IMR-90 (cell line): ENCODE results near the gene SLC26A1. TPM values are rescaled to one million over a fixed set of nuclear protein-coding genes. Genes with fewer than 3 reads are reported as not detected.

Experiments
- ATAC-seq: fragments of 200-7000 bp; cut with Tn5 transposase; 2 replicates; pipeline ENCODE4 v1.9.1; 2020; ENCODE audit warnings: low read depth, mild to moderate bottlenecking, moderate library complexity
- BruUV-seq: library from RNA; stranded (reverse); fragments of 400-500 nt; replicated peaks from 2 replicates; lab custom pipeline; 2021; lab: Mats Ljungman, UMichigan
- CTCF ChIA-PET: fragments of 300-600 bp; formaldehyde crosslinking; extraction: SDS; loops from one replicate; lab custom pipeline; 2021; ENCODE audit warnings: antibody characterized with exemption; lab: Yijun Ruan, JAX
- POLR2A ChIA-PET: fragments of 300-600 bp; sonication (Branson Sonifier 250); formaldehyde crosslinking; loops from one replicate; lab custom pipeline; 2022; ENCODE audit warnings: antibody characterized with exemption; ENCODE audit not compliant: unreplicated experiment; lab: Charles Lee
- DNase-seq: peaks from one replicate; pipeline ENCODE4 v3.0.0; 2013
- H2AFZ ChIP-seq: replicated peaks from 2 replicates; pipeline ENCODE3; 2013; ENCODE audit warnings: low read length, mild to moderate bottlenecking; ENCODE audit not compliant: poor library complexity
- H2AK5ac ChIP-seq: 2 replicates; pipeline ENCODE4 v1.6.1; 2013; ENCODE audit warnings: low read depth, low read length, inconsistent platforms
- H2AK9ac ChIP-seq: replicated peaks from 2 replicates; pipeline ENCODE3; 2013; ENCODE audit warnings: mild to moderate bottlenecking, low read depth, low read length, moderate library complexity; ENCODE audit not compliant: poor library complexity
- H2BK120ac ChIP-seq: 2 replicates; pipeline ENCODE4 v1.6.1; 2013; ENCODE audit warnings: low read depth, low read length, inconsistent platforms
- H2BK15ac ChIP-seq: 3 replicates; pipeline ENCODE4 v1.6.1; 2013; ENCODE audit warnings: low read depth, low read length, inconsistent platforms
- H2BK20ac ChIP-seq: 2 replicates; pipeline ENCODE4 v1.6.1; 2013; ENCODE audit warnings: low read depth, mild to moderate bottlenecking, inconsistent platforms, low read length, moderate library complexity
- H2BK5ac ChIP-seq: 2 replicates; pipeline ENCODE4 v1.6.1; 2013; ENCODE audit warnings: mild to moderate bottlenecking, low read depth, low read length, inconsistent platforms; ENCODE audit not compliant: poor library complexity, severe bottlenecking
- H3K14ac ChIP-seq: replicated peaks from 2 replicates; pipeline ENCODE4 v1.6.1; 2013; ENCODE audit warnings: low read depth, low read length, inconsistent platforms
- H3K18ac ChIP-seq: 2 replicates; pipeline ENCODE4 v1.6.1; 2013; ENCODE audit warnings: low read depth, low read length, control low read depth
- H3K23ac ChIP-seq: 2 replicates; pipeline ENCODE4 v1.6.1; 2013; ENCODE audit warnings: low read depth, low read length, inconsistent platforms
- H3K27ac ChIP-seq: 2 replicates; pipeline ENCODE4 v1.5.1; 2013; ENCODE audit warnings: mild to moderate bottlenecking, control low read depth, low read length; ENCODE audit not compliant: insufficient read depth
- H3K27me3 ChIP-seq: 2 replicates; pipeline ENCODE4 v1.6.1; 2013; ENCODE audit warnings: low read length; ENCODE audit not compliant: control insufficient read depth, insufficient read depth
- H3K36me3 ChIP-seq: 2 replicates; pipeline ENCODE4 v1.6.1; 2013; ENCODE audit warnings: low read length, mixed read lengths; ENCODE audit not compliant: control insufficient read depth, insufficient read depth
- H3K4ac ChIP-seq: 2 replicates; pipeline ENCODE4 v1.6.1; 2013; ENCODE audit warnings: low read depth, low read length, inconsistent platforms
- H3K4me1 ChIP-seq: 2 replicates; pipeline ENCODE4 v1.6.1; 2013; ENCODE audit warnings: low read length, mixed read lengths; ENCODE audit not compliant: control insufficient read depth, insufficient read depth
- H3K4me2 ChIP-seq: 2 replicates; pipeline ENCODE4 v1.6.1; 2013; ENCODE audit warnings: low read depth, mild to moderate bottlenecking, control low read depth, low read length, moderate library complexity
- H3K4me3 ChIP-seq: 2 replicates; pipeline ENCODE4 v1.5.1; 2013; ENCODE audit warnings: low read depth, mild to moderate bottlenecking, control low read depth, low read length, moderate library complexity; ENCODE audit not compliant: insufficient read depth
- H3K56ac ChIP-seq: 2 replicates; pipeline ENCODE4 v1.6.1; 2013; ENCODE audit warnings: low read length, inconsistent platforms; ENCODE audit not compliant: insufficient read depth; ENCODE audit errors: extremely low read depth
- H3K79me1 ChIP-seq, 2 experiments: 2 replicates each; pipeline ENCODE4 v1.6.1; 2013; ENCODE audit warnings: low read length in 2 of 2, inconsistent platforms in 1 of 2, low read depth in 1 of 2
- H3K9ac ChIP-seq: 2 replicates; pipeline ENCODE4 v1.6.1; 2013; ENCODE audit warnings: low read depth, low read length, control low read depth
- H3K9me1 ChIP-seq: 2 replicates; pipeline ENCODE4 v1.6.1; 2013; ENCODE audit warnings: low read length, inconsistent platforms; ENCODE audit not compliant: insufficient read depth
- H3K9me3 ChIP-seq: 2 replicates; pipeline ENCODE4 v1.6.1; 2013; ENCODE audit warnings: low read length; ENCODE audit not compliant: control insufficient read depth, insufficient read depth
- H4K20me1 ChIP-seq: 2 replicates; pipeline ENCODE4 v1.6.1; 2013; ENCODE audit warnings: low read length, inconsistent platforms; ENCODE audit not compliant: insufficient read depth
- H4K5ac ChIP-seq: 2 replicates; pipeline ENCODE4 v1.6.1; 2013; ENCODE audit warnings: mild to moderate bottlenecking, low read depth, low read length, control low read depth
- H4K8ac ChIP-seq, 2 experiments: 2 replicates each; pipeline ENCODE4 v1.6.1; 2013; ENCODE audit warnings: low read depth in 2 of 2, low read length in 2 of 2, control low read depth in 1 of 2, inconsistent platforms in 1 of 2
- H4K91ac ChIP-seq: 2 replicates; pipeline ENCODE4 v1.6.1; 2013; ENCODE audit warnings: low read depth, low read length, inconsistent platforms; ENCODE audit not compliant: insufficient read depth
- BHLHE40 ChIP-seq: fragments of 150-350 bp; IDR thresholded peaks from 2 replicates; pipeline ENCODE4 v1.6.1; 2016; ENCODE audit warnings: mild to moderate bottlenecking, low read depth, low read length
- CEBPB ChIP-seq: IDR thresholded peaks from 2 replicates; pipeline ENCODE4 v1.6.1; 2012; ENCODE audit warnings: low read depth, low read length, improper control_type of control experiment
- CHD1 ChIP-seq: IDR thresholded peaks from 2 replicates; pipeline ENCODE4 v1.6.1; 2012; ENCODE audit warnings: low read depth, low read length, improper control_type of control experiment
- FOS ChIP-seq: fragments of 150-350 bp; IDR thresholded peaks from 2 replicates; pipeline ENCODE4 v1.6.1; 2016; ENCODE audit warnings: low read depth, low read length
- MAFK ChIP-seq: IDR thresholded peaks from 2 replicates; pipeline ENCODE4 v1.6.1; 2012; ENCODE audit warnings: low read depth, low read length, improper control_type of control experiment
- MAZ ChIP-seq: IDR thresholded peaks from 2 replicates; pipeline ENCODE4 v1.6.1; 2012; ENCODE audit warnings: low read depth, mild to moderate bottlenecking, low read length, improper control_type of control experiment, moderate library complexity, borderline replicate concordance
- MXI1 ChIP-seq: IDR thresholded peaks from 2 replicates; pipeline ENCODE4 v1.6.1; 2012; ENCODE audit warnings: low read depth, mild to moderate bottlenecking, low read length, moderate library complexity, borderline replicate concordance
- NFE2L2 ChIP-seq: fragments of 150-350 bp; IDR thresholded peaks from 2 replicates; pipeline ENCODE4 v1.6.1; 2016; ENCODE audit warnings: low read depth, mild to moderate bottlenecking, low read length
- POLR2A ChIP-seq: IDR thresholded peaks from 2 replicates; pipeline ENCODE4 v1.6.1; 2012; ENCODE audit warnings: mild to moderate bottlenecking, low read depth, low read length
- RAD21 ChIP-seq: IDR thresholded peaks from 2 replicates; pipeline ENCODE4 v1.6.1; 2012; ENCODE audit warnings: low read length, improper control_type of control experiment
- RCOR1 ChIP-seq: IDR thresholded peaks from 2 replicates; pipeline ENCODE4 v1.6.1; 2012; ENCODE audit warnings: mild to moderate bottlenecking, low read length, improper control_type of control experiment; ENCODE audit not compliant: insufficient replicate concordance
- RFX5 ChIP-seq: IDR thresholded peaks from 2 replicates; pipeline ENCODE4 v1.8.0; 2012; ENCODE audit warnings: low read depth, mild to moderate bottlenecking, low read length, moderate library complexity
- SMC3 ChIP-seq: fragments of 150-350 bp; IDR thresholded peaks from 2 replicates; pipeline ENCODE4 v1.6.1; 2016; ENCODE audit warnings: low read depth, mild to moderate bottlenecking, antibody characterized with exemption, low read length, moderate library complexity
- WGBS, 2 experiments: methylation state at CpG; one replicate each; pipeline versions ENCODE4 v1.1.5 to v1.1.7; 2013; ENCODE audit warnings: missing lambda C conversion rate in 2 of 2; ENCODE audit not compliant: insufficient read length in 1 of 2; ENCODE audit errors: extremely low coverage in 2 of 2; 5-methylcytosine and 5-hydroxymethylcytosine counted together
- dilution Hi-C: fragments of 300-500 bp; cut with HindIII; formaldehyde crosslinking; loops from one replicate; pipeline ENCODE4 v1.14.3; 2018; ENCODE audit warnings: low sequenced_read_pairs; ENCODE audit not compliant: unreplicated experiment
- in situ Hi-C: fragments of 300-500 bp; cut with MboI; formaldehyde crosslinking; loops from 3 replicates; pipeline ENCODE4 v1.14.3; 2019; ENCODE audit warnings: low sequenced_read_pairs, inconsistent platforms, mixed read lengths
- intact Hi-C: fragments of 100-400 bp; cut with micrococcal nuclease; formaldehyde crosslinking; loops from 2 replicates; pipeline ENCODE4 v1.10.0; 2022
- polyA plus RNA-seq, 3 experiments: library from polyadenylated mRNA; depleted of rRNA; stranded (reverse); fragments of >200 nt; gene quantifications; 2 replicates each; pipeline ENCODE4 v1.2.3, GENCODE V29; 2012; ENCODE audit warnings: low replicate concordance in 1 of 3
- total RNA-seq: library from RNA; depleted of rRNA; stranded (reverse); fragments of >200 nt; gene quantifications from 2 replicates; pipeline ENCODE4 v1.2.3, GENCODE V29; 2012
- TF ChIP-seq, protein P1 (sequence below): conservative IDR thresholded peaks from 2 replicates; pipeline ENCODE4 v1.5.1; 2012; ENCODE audit warnings: mild to moderate bottlenecking, low read depth, low read length, improper control_type of control experiment
- TF ChIP-seq, protein P2 (sequence below): fragments of 150-350 bp; IDR thresholded peaks from 2 replicates; pipeline ENCODE4 v1.6.1; 2016; ENCODE audit warnings: low read depth, mild to moderate bottlenecking, low read length, moderate library complexity, borderline replicate concordance
- TF ChIP-seq, protein P3 (sequence below): fragments of 150-350 bp; IDR thresholded peaks from 2 replicates; pipeline ENCODE4 v1.6.1; 2017; ENCODE audit warnings: mild to moderate bottlenecking, antibody characterized with exemption, low read length, low read depth

Gene SLC26A1
- total and polyA plus RNA-seq, 2 of the 4 experiments (the other 2 are of a cell fraction): 0.09 TPM; not detected in 1

DNA sequence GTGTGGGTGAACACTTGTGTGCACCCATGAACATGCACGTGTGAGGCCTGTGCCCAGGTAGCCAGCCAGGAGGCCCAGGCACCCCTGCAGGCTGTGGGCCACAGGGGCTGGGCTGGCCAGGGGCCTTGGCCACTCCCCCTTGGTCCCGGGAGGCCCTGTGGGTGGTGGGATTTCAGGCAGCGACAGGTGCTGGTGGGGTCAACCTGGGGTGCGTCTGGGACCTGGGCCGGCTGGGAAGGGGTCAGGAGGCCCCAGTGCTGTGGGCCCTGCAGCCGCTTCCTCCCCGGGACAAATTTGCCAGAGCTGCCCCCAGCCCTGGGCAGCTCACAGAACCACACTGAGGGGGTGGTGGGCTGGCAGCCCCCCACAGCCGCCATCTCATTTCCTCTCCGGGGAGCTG lies 26.1 kb upstream of the SLC26A1 start:
- Histone ChIP-seq H3K14ac (no peak overlapping the region), H3K36me3 (peaks cover 7% of the 10 kb centered on the region; the same call in 1 of the 2 replicates), H4K8ac (no peak overlapping the region), H3K23ac (no peak overlapping the region), H2BK15ac (no peak overlapping the region), H3K79me1 (peaks cover 0 to 4% of the 10 kb centered on the region in 2 experiments; a peak in 1 of 4 replicates), H2BK5ac (no peak overlapping the region), H3K56ac (no peak overlapping the region), H4K20me1 (peaks cover 20% of the 10 kb centered on the region), H2AFZ (no peak overlapping the region), H3K9ac (no peak overlapping the region), H4K5ac (no peak overlapping the region), H4K91ac (no peak overlapping the region), H2BK20ac (no peak overlapping the region), H3K9me1 (no peaks in the 10 kb centered on the region), H3K4me3 (no peak overlapping the region), H2AK9ac (no peak overlapping the region), H2BK120ac (no peak overlapping the region), H3K4me1 (no peaks in the 10 kb centered on the region; the same call in 1 of the 2 replicates), H3K18ac (no peak overlapping the region), H3K27me3 (no peaks in the 10 kb centered on the region), H3K4ac (no peak overlapping the region), H3K9me3 (no peaks in the 10 kb centered on the region), H3K4me2 (no peak overlapping the region), H3K27ac (no peak overlapping the region), H2AK5ac (no peak overlapping the region)
- no TSS peak for BruUV-seq
- DNase-seq (no peak), ATAC-seq (no peak)
- in situ Hi-C loops (no loop called here), dilution Hi-C loops (no loop called here), intact Hi-C loops (no loop called here)
- ChIA-PET CTCF (no interaction called here), POLR2A (no interaction called here)
- no peak for TF ChIP-seq MAFK
- TF ChIP-seq SMC3: no peak
- TF ChIP-seq, protein P1, sequence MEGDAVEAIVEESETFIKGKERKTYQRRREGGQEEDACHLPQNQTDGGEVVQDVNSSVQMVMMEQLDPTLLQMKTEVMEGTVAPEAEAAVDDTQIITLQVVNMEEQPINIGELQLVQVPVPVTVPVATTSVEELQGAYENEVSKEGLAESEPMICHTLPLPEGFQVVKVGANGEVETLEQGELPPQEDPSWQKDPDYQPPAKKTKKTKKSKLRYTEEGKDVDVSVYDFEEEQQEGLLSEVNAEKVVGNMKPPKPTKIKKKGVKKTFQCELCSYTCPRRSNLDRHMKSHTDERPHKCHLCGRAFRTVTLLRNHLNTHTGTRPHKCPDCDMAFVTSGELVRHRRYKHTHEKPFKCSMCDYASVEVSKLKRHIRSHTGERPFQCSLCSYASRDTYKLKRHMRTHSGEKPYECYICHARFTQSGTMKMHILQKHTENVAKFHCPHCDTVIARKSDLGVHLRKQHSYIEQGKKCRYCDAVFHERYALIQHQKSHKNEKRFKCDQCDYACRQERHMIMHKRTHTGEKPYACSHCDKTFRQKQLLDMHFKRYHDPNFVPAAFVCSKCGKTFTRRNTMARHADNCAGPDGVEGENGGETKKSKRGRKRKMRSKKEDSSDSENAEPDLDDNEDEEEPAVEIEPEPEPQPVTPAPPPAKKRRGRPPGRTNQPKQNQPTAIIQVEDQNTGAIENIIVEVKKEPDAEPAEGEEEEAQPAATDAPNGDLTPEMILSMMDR: no peak
- TF ChIP-seq, protein P2, sequence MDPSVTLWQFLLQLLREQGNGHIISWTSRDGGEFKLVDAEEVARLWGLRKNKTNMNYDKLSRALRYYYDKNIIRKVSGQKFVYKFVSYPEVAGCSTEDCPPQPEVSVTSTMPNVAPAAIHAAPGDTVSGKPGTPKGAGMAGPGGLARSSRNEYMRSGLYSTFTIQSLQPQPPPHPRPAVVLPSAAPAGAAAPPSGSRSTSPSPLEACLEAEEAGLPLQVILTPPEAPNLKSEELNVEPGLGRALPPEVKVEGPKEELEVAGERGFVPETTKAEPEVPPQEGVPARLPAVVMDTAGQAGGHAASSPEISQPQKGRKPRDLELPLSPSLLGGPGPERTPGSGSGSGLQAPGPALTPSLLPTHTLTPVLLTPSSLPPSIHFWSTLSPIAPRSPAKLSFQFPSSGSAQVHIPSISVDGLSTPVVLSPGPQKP: no peak
- TF ChIP-seq FOS: no peak
- TF ChIP-seq RFX5: no peak
- TF ChIP-seq MXI1: no peak
- no peak for TF ChIP-seq BHLHE40
- TF ChIP-seq NFE2L2: no peak
- TF ChIP-seq CHD1: no peak
- no peak for TF ChIP-seq RAD21
- TF ChIP-seq MAZ: no peak
- TF ChIP-seq POLR2A: no peak
- TF ChIP-seq CEBPB: no peak
- TF ChIP-seq RCOR1: no peak
- TF ChIP-seq, protein P3, sequence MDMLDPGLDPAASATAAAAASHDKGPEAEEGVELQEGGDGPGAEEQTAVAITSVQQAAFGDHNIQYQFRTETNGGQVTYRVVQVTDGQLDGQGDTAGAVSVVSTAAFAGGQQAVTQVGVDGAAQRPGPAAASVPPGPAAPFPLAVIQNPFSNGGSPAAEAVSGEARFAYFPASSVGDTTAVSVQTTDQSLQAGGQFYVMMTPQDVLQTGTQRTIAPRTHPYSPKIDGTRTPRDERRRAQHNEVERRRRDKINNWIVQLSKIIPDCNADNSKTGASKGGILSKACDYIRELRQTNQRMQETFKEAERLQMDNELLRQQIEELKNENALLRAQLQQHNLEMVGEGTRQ: no peak
- 100% methylated on average over 1 of the region's 9 CpGs; no CpG with 5 or more reads in 1 of the 2 experiments for WGBS, 2 experiments
